B cell (primary cell): ENCODE measurements around the gene NFE2L1. TPM values are rescaled to one million over a fixed set of nuclear protein-coding genes. Genes with fewer than 3 reads are reported as not detected.

Experiments used
- ATAC-seq: fragments of 200-7000 bp; cut with Tn5 transposase; one replicate; pipeline ENCODE4 v1.10.0; 2021; ENCODE audit warnings: low read depth, mild to moderate bottlenecking, moderate number of reproducible peaks, moderate library complexity
- CTCF ChIA-PET: fragments of 350-600 bp; sonication (Branson Sonifier 250); formaldehyde crosslinking; loops from one replicate; lab custom pipeline; 2021; ENCODE audit warnings: antibody characterized with exemption, inconsistent platforms; lab: Charles Lee
- POLR2A ChIA-PET: fragments of 350-600 bp; sonication (Branson Sonifier 250); formaldehyde crosslinking; loops from one replicate; lab custom pipeline; 2021; ENCODE audit warnings: antibody characterized with exemption; lab: Charles Lee
- DNase-seq: peaks from one replicate; pipeline ENCODE4 v3.0.0; 2013
- H2AFZ ChIP-seq: 2 replicates; pipeline ENCODE4 v1.6.1; 2012; ENCODE audit warnings: mild to moderate bottlenecking, low read depth, low read length; ENCODE audit not compliant: insufficient read depth, poor library complexity, severe bottlenecking
- H3K27ac ChIP-seq, 2 donors: 1 replicate in 1 of 2; 2 replicates in 1 of 2; pipeline ENCODE4 v1.5.1; 2012 to 2013; ENCODE audit warnings: low read length in 2 of 2, mild to moderate bottlenecking in 2 of 2, moderate library complexity in 1 of 2
- H3K27me3 ChIP-seq, 4 experiments: fragments of 200-600 bp in 1 of 4; sonication (generic) in 1 of 4; replicated peaks in 1 of 4; 1 replicate in 2 of 4; 2 replicates in 2 of 4; pipeline versions ENCODE4 v1.6.1 to v1.7.0; 2013 to 2016; ENCODE audit warnings: low read length in 3 of 4, mild to moderate bottlenecking in 2 of 4, mixed read lengths in 1 of 4, moderate library complexity in 1 of 4; ENCODE audit not compliant: insufficient read depth in 4 of 4, control insufficient read depth in 3 of 4; ENCODE audit errors: control extremely low read depth in 1 of 4
- H3K36me3 ChIP-seq, 2 experiments: replicated peaks in 1 of 2; 1 replicate in 1 of 2; 2 replicates in 1 of 2; pipeline versions ENCODE4 v1.6.1 to v1.7.1; 2013; ENCODE audit warnings: low read length in 1 of 2; ENCODE audit not compliant: insufficient read depth in 2 of 2, control insufficient read depth in 1 of 2; ENCODE audit errors: control extremely low read depth in 1 of 2, extremely low read depth in 1 of 2
- H3K4me1 ChIP-seq, 2 donors: fragments of 200-600 bp in 1 of 2; sonication (generic) in 1 of 2; 1 replicate in 1 of 2; 2 replicates in 1 of 2; pipeline versions ENCODE4 v1.5.1 to v1.6.1; 2013 to 2017; ENCODE audit warnings: low read length in 2 of 2; ENCODE audit not compliant: control insufficient read depth in 2 of 2, insufficient read depth in 2 of 2
- H3K4me2 ChIP-seq: replicated peaks from 2 replicates; pipeline ENCODE3; 2012; ENCODE audit warnings: mild to moderate bottlenecking, low read depth, low read length; ENCODE audit not compliant: poor library complexity, severe bottlenecking
- H3K4me3 ChIP-seq, 5 experiments: fragments of 200-600 bp in 1 of 5; sonication (generic) in 1 of 5; 1 replicate in 3 of 5; 2 replicates in 2 of 5; pipeline versions ENCODE4 v1.5.1 to v1.7.0; 2011 to 2016; ENCODE audit warnings: low read length in 4 of 5, mild to moderate bottlenecking in 4 of 5, low read depth in 2 of 5, control low read depth in 1 of 5, moderate library complexity in 1 of 5; ENCODE audit not compliant: insufficient read depth in 1 of 5; ENCODE audit errors: control extremely low read depth in 1 of 5, extremely low read depth in 1 of 5
- H3K79me2 ChIP-seq: fragments of 200-600 bp; sonication (generic); one replicate; pipeline ENCODE4 v1.6.0; 2016; ENCODE audit warnings: low read length; ENCODE audit not compliant: control insufficient read depth, insufficient read depth
- H3K9ac ChIP-seq: fragments of 200-600 bp; sonication (generic); 2 replicates; pipeline ENCODE4 v1.6.1; 2017; ENCODE audit warnings: mild to moderate bottlenecking, low read length, moderate library complexity
- H3K9me3 ChIP-seq, 3 donors: one replicate each; pipeline versions ENCODE4 v1.6.1 to v1.7.1; 2013; ENCODE audit warnings: low read length in 2 of 3; ENCODE audit not compliant: control insufficient read depth in 2 of 3, insufficient read depth in 1 of 3; ENCODE audit errors: control extremely low read depth in 1 of 3
- H4K20me1 ChIP-seq: 2 replicates; pipeline ENCODE4 v1.6.0; 2012; ENCODE audit warnings: mild to moderate bottlenecking, low read length; ENCODE audit not compliant: insufficient read depth, control insufficient read depth, poor library complexity, severe bottlenecking
- H3K27ac Mint-ChIP-seq: one replicate; pipeline ENCODE4 v1.8.0; 2021; ENCODE audit warnings: mixed read lengths
- H3K27me3 Mint-ChIP-seq: one replicate; pipeline ENCODE4 v1.8.0; 2021; ENCODE audit warnings: mixed read lengths
- H3K4me1 Mint-ChIP-seq: one replicate; pipeline ENCODE4 v1.8.0; 2021; ENCODE audit warnings: mixed read lengths
- H3K4me3 Mint-ChIP-seq: one replicate; pipeline ENCODE4 v1.8.0; 2021; ENCODE audit warnings: mixed read lengths
- H3K9me3 Mint-ChIP-seq: one replicate; pipeline ENCODE4 v1.8.0; 2022; ENCODE audit warnings: mixed read lengths; ENCODE audit not compliant: insufficient read depth
- EZH2 ChIP-seq: IDR thresholded peaks from 2 replicates; pipeline ENCODE4 v1.6.1; 2012; ENCODE audit warnings: borderline replicate concordance, low read depth, mild to moderate bottlenecking, moderate library complexity, low read length; ENCODE audit not compliant: insufficient read depth, poor library complexity, severe bottlenecking
- WGBS: methylation state at CpG from one replicate; pipeline ENCODE4 v1.1.5; 2013; ENCODE audit warnings: missing lambda C conversion rate; ENCODE audit not compliant: insufficient coverage; 5-methylcytosine and 5-hydroxymethylcytosine counted together
- intact Hi-C: fragments of 100-400 bp; cut with micrococcal nuclease; formaldehyde crosslinking; loops from one replicate; pipeline ENCODE4 v1.10.0; 2022
- polyA plus RNA-seq: library from polyadenylated mRNA; depleted of rRNA; stranded (reverse); fragments of >200 nt; gene quantifications from 2 replicates; pipeline ENCODE4 v1.2.3, GENCODE V29; 2012
- total RNA-seq, 2 donors: library from RNA; stranded (reverse); fragments of 120-200 nt in 1 of 2; gene quantifications; 1 replicate in 1 of 2; 2 replicates in 1 of 2; pipeline versions ENCODE4 v1.2.3 to v1.2.4, GENCODE V29; 2013 to 2022
- TF ChIP-seq, protein P1 (sequence below): fragments of 200-600 bp; IDR thresholded peaks from one replicate; pipeline ENCODE4 v1.8.0; 2022; ENCODE audit warnings: antibody characterized with exemption, mild to moderate bottlenecking

The NFE2L1 gene
- total and polyA plus RNA-seq, 2 donors (not counting 1 experiment from before 2014, with no cell fraction given) = 25.2 to 66.4 TPM

DNA sequence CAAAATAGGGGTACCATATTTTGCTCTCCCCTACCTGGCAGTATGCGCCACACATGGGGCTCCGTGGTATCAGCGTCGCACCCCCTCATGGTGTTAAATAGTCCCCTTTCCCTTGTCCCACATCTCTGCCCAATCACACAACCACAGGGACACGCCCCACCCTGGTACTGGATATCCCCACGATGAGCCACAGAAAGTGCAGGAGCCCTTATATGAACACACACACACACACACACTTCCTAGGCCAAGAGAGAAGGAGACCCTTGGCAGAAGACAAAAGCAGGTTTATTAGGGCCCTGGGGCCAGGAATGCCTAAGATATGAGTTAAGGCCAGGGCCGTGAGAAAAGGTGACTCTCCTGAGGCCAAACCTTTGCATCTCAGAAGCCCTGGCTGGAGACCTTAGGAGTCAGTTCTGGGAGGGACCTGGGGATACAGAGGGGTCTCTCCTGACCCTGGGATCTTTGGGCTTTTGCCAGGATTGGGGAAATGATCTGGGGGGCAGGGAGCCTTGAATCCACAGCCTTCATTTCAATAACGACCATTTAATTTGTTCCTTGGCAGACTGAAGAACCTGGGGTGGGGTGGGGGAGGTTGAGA, 22.2 kb upstream of the NFE2L1 start:
- peak overlapping the region; percentile 79 for H2AFZ ChIP-seq
- DNase-seq (peak; percentile 41), ATAC-seq (no peak)
- H3K79me2 ChIP-seq = no peaks in the 10 kb centered on the region
- no peaks in the 10 kb centered on the region for H4K20me1 ChIP-seq
- peak overlapping the region; percentile 98 for H3K4me2 ChIP-seq
- 43% methylated on average over 5 of the region's 8 CpGs for WGBS
- peak overlapping the region; percentile 82 for H3K4me3 Mint-ChIP-seq
- TF ChIP-seq, protein P1, sequence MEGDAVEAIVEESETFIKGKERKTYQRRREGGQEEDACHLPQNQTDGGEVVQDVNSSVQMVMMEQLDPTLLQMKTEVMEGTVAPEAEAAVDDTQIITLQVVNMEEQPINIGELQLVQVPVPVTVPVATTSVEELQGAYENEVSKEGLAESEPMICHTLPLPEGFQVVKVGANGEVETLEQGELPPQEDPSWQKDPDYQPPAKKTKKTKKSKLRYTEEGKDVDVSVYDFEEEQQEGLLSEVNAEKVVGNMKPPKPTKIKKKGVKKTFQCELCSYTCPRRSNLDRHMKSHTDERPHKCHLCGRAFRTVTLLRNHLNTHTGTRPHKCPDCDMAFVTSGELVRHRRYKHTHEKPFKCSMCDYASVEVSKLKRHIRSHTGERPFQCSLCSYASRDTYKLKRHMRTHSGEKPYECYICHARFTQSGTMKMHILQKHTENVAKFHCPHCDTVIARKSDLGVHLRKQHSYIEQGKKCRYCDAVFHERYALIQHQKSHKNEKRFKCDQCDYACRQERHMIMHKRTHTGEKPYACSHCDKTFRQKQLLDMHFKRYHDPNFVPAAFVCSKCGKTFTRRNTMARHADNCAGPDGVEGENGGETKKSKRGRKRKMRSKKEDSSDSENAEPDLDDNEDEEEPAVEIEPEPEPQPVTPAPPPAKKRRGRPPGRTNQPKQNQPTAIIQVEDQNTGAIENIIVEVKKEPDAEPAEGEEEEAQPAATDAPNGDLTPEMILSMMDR = no peak
- TF ChIP-seq EZH2 = no peak
- peaks cover 16% of the 10 kb centered on the region for H3K27me3 Mint-ChIP-seq
- no peak overlapping the region for H3K27ac Mint-ChIP-seq
- H3K9me3 ChIP-seq = no peaks in the 10 kb centered on the region
- ChIA-PET POLR2A (interaction anchor here (0.6 to 2.7 kb wide), 3 partner anchors 17 to 90 kb away, joined by 3 to 16 read pairs (median 5); partner anchors contain the start of gene NFE2L1), CTCF (interaction anchor here (0.6 to 3.9 kb wide), 41 partner anchors 9 to 853 kb away, joined by 3 to 228 read pairs (median 6); partner anchors contain the start of genes CDK5RAP3, COPZ2, HOXB5 and NFE2L1)
- peaks cover 35% of the 10 kb centered on the region for H3K4me1 Mint-ChIP-seq
- peak overlapping the region; percentile 76 for H3K9ac ChIP-seq
- H3K4me1 ChIP-seq = peaks cover 32 to 36% of the 10 kb centered on the region in 2 donors
- H3K27me3 ChIP-seq = peaks cover 0 to 38% (median 14%) of the 10 kb centered on the region in 4 experiments
- intact Hi-C loops = loop anchor here (1.0 to 10.0 kb wide), 13 partner anchors 11 to 592 kb away; partner anchors contain the start of genes CBX1, CDK5RAP3, COPZ2 and NFE2L1
- H3K27ac ChIP-seq = no peak overlapping the region
- H3K4me3 ChIP-seq = peak overlapping the region in 1 of 5 experiments; percentile 51
- H3K36me3 ChIP-seq = no peaks in the 10 kb centered on the region
- H3K9me3 Mint-ChIP-seq = no peaks in the 10 kb centered on the region
